Activated CD8-positive, alpha-beta T cell treated with anti-CD3 and anti-CD28 coated beads for 36 hours (primary cell): Measurements from ENCODE around the gene GTF2IRD1. TPM values are rescaled to one million over a fixed set of nuclear protein-coding genes. Genes with fewer than 3 reads are reported as not detected.
"Not testable (repeated sequence)": the region's sequence is repeated elsewhere in the genome, so short reads cannot be mapped to it uniquely, and the experiment has no call there.

Source experiments
- ATAC-seq: fragments of 200-7000 bp; cut with Tn5 transposase; one replicate; pipeline ENCODE4 v1.10.0; 2021; ENCODE audit warnings: mild to moderate bottlenecking, moderate library complexity
- CTCF ChIA-PET: fragments of 350-600 bp; sonication (Branson Sonifier 250); formaldehyde crosslinking; loops from one replicate; lab custom pipeline; 2021; ENCODE audit warnings: antibody characterized with exemption; lab: Charles Lee
- POLR2A ChIA-PET: fragments of 350-600 bp; sonication (Branson Sonifier 250); formaldehyde crosslinking; loops from one replicate; lab custom pipeline; 2021; ENCODE audit warnings: antibody characterized with exemption; lab: Charles Lee
- DNase-seq: peaks from one replicate; pipeline ENCODE4 v3.0.0-alpha.2; 2020
- H3K27ac Mint-ChIP-seq: one replicate; pipeline ENCODE4 v1.8.0; 2021; ENCODE audit warnings: mild to moderate bottlenecking, mixed read lengths
- H3K27me3 Mint-ChIP-seq: one replicate; pipeline ENCODE4 v1.8.0; 2021; ENCODE audit warnings: mixed read lengths
- H3K36me3 Mint-ChIP-seq: one replicate; pipeline ENCODE4 v1.8.0; 2021; ENCODE audit warnings: low read depth, mixed read lengths
- H3K4me1 Mint-ChIP-seq: one replicate; pipeline ENCODE4 v1.8.0; 2021; ENCODE audit warnings: low read depth, mixed read lengths
- H3K4me3 Mint-ChIP-seq: one replicate; pipeline ENCODE4 v1.8.0; 2021; ENCODE audit warnings: mild to moderate bottlenecking, moderate library complexity, mixed read lengths
- H3K9me3 Mint-ChIP-seq: one replicate; pipeline ENCODE4 v1.8.0; 2021; ENCODE audit warnings: mixed read lengths
- intact Hi-C: fragments of 100-400 bp; cut with micrococcal nuclease; formaldehyde crosslinking; loops from one replicate; pipeline ENCODE4 v1.10.0; 2022
- total RNA-seq, 2 experiments: library from RNA; stranded (reverse); gene quantifications; one replicate each; pipeline ENCODE4 v1.2.3, GENCODE V29; 2021
- TF ChIP-seq, protein P1 (sequence below): fragments of 200-600 bp; IDR thresholded peaks from one replicate; pipeline ENCODE4 v1.8.0; 2022; ENCODE audit warnings: antibody characterized with exemption, mild to moderate bottlenecking

The GTF2IRD1 gene
- total RNA-seq, 2 experiments from 2014 or later = 1.2 to 1.4 TPM

DNA sequence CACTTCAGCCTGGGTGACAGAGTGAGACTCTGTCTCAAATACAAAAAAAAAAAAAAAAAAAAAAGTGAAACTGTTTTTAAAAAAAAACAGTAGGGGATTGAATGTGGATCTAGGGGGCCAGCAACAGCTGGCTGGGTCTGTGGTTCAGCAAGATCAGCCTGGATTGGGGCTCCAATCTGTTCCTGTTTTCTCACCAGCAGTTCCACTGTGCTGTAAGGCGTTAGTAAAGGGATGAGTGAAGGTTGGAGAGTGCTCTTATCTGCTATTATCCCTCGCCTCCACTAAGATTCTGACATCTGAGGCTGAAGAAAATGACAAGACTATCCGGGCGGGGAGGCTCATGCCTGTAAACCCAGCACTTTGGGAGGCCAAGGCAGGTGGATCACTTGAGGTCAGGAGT is 41.6 kb upstream of the GTF2IRD1 start:
- ATAC-seq (no peak), DNase-seq (no peak)
- H3K27ac Mint-ChIP-seq = no peak overlapping the region
- POLR2A ChIA-PET = no interaction called here
- H3K4me3 Mint-ChIP-seq = no peak overlapping the region
- intact Hi-C loops = no loop called here
- H3K4me1 Mint-ChIP-seq = no peaks in the 10 kb centered on the region
- H3K9me3 Mint-ChIP-seq = no peaks in the 10 kb centered on the region
- TF ChIP-seq, protein P1, sequence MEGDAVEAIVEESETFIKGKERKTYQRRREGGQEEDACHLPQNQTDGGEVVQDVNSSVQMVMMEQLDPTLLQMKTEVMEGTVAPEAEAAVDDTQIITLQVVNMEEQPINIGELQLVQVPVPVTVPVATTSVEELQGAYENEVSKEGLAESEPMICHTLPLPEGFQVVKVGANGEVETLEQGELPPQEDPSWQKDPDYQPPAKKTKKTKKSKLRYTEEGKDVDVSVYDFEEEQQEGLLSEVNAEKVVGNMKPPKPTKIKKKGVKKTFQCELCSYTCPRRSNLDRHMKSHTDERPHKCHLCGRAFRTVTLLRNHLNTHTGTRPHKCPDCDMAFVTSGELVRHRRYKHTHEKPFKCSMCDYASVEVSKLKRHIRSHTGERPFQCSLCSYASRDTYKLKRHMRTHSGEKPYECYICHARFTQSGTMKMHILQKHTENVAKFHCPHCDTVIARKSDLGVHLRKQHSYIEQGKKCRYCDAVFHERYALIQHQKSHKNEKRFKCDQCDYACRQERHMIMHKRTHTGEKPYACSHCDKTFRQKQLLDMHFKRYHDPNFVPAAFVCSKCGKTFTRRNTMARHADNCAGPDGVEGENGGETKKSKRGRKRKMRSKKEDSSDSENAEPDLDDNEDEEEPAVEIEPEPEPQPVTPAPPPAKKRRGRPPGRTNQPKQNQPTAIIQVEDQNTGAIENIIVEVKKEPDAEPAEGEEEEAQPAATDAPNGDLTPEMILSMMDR = no peak
- H3K27me3 Mint-ChIP-seq = peaks cover 1% of the 10 kb centered on the region
- H3K36me3 Mint-ChIP-seq = no peaks in the 10 kb centered on the region
- CTCF ChIA-PET = interaction anchor here (4.9 kb wide), 1 partner anchor 11 kb away, joined by 30 read pairs; no protein-coding TSS in a partner anchor

DNA sequence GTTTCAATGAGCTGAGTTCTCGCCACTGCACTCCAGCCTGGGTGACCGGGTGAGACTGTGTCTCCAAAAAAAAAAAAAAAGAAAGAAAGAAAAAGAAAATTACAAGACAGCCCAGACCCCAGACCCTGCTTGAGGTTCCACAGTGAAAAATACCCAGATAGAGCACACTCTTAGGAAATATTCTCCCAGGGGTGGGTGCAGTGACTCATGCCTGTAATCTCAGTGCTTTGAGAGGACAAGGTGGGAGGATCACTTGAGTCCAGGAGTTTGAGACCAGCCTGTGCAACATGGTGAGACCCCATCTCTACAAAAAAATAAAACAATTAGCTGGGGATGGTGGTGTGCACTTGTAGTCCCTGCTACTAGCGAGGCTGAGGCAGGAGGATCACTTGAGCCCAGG is 41.1 kb upstream of the GTF2IRD1 start:
- H3K27ac Mint-ChIP-seq = no peak overlapping the region
- H3K4me3 Mint-ChIP-seq = no peak overlapping the region
- no peaks in the 10 kb centered on the region for H3K9me3 Mint-ChIP-seq
- no peaks in the 10 kb centered on the region for H3K36me3 Mint-ChIP-seq
- POLR2A ChIA-PET = interaction anchor here (0.6 kb wide), 1 partner anchor 398 kb away, joined by 3 read pairs; no protein-coding TSS in a partner anchor
- no peak for DNase-seq
- TF ChIP-seq, protein P1 = no peak
- CTCF ChIA-PET = interaction anchor here (0.7 to 4.9 kb wide), 4 partner anchors 11 to 206 kb away, joined by 3 to 30 read pairs (median 7); no protein-coding TSS in a partner anchor
- H3K4me1 Mint-ChIP-seq = no peaks in the 10 kb centered on the region
- no peak for ATAC-seq
- H3K27me3 Mint-ChIP-seq = peaks cover 1% of the 10 kb centered on the region
- intact Hi-C loops = no loop called here

DNA sequence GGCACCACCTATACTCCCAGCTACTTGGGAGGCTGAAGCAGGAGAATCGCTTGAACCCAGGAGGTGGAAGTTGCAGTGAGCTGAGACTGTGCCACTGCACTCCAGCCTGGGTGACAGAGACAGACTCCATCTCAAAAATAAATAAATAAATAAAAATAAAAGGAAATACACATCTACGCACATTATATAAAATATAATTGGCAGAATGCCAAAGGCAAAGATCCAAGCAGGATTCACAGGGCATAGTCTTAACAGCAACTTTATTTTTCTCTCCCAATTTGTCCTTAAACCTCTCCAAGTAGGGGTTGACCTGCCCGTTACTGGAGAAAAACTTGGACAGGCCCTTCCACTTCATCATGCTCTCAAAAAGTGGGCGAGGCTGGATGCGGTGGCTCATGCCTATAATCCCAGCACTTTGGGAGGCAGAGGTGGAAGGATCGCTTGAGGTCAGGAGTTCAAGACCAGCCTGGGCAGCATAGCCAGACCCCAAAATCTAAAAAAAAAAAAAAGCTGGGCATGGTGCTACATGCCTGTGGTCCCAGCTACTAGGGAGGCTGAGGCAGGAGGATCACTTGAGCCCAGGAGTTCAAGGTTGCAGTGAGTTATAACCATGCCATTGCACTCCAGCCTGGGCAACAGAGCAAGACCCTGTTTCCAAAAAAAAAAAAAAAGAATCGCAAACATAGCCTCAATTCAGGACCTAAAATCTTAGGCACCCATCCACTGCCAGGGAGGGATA is 38.9 kb upstream of the GTF2IRD1 start:
- H3K27me3 Mint-ChIP-seq, POLR2A ChIA-PET, H3K27ac Mint-ChIP-seq, H3K36me3 Mint-ChIP-seq, DNase-seq, ATAC-seq, H3K4me3 Mint-ChIP-seq, CTCF ChIA-PET, H3K4me1 Mint-ChIP-seq, H3K9me3 Mint-ChIP-seq: not testable (repeated sequence)
- intact Hi-C loops = loop anchor here (5.0 kb wide), 2 partner anchors 133 to 153 kb away; no protein-coding TSS in a partner anchor

- no peak overlapping the region for H3K4me3 Mint-ChIP-seq
- POLR2A ChIA-PET = no interaction called here
- intact Hi-C loops = loop anchor here (5.0 kb wide), 2 partner anchors 130 to 150 kb away; no protein-coding TSS in a partner anchor
- H3K36me3 Mint-ChIP-seq = no peaks in the 10 kb centered on the region
- ATAC-seq (peak; percentile 87), DNase-seq (peak; percentile 62)
- CTCF ChIA-PET = interaction anchor here (0.7 to 2.0 kb wide), 17 partner anchors 8 to 199 kb away, joined by 3 to 14 read pairs (median 3); no protein-coding TSS in a partner anchor
- no peaks in the 10 kb centered on the region for H3K9me3 Mint-ChIP-seq
- TF ChIP-seq, protein P1 = peak; percentile 97
- no peak overlapping the region for H3K27ac Mint-ChIP-seq
- no peaks in the 10 kb centered on the region for H3K4me1 Mint-ChIP-seq
- H3K27me3 Mint-ChIP-seq = no peaks in the 10 kb centered on the region
Measured at GRCh38 chr7:74417419-74417971, 36.2 kb upstream of the GTF2IRD1 start.

DNA sequence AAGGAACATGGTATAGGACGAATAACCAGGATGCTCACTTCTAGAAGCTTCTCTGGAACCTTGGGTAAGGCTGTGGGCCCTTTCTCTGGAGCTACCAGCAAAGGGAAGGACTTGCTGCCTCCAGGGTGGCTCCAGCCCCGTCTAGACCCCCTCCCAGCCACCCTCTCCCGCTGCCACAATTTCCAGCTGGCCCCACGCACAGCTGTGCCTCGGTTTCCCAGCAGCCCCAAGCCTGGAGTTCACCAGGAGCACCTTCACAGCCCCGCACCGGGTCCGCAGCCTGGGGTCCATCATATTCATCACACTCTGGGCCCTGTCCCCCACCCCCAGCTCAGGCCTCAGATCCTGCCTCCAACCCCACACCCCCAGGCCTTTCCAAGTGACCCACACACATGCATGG is 35.6 kb upstream of the GTF2IRD1 start:
- Mint-ChIP-seq H3K4me1 (no peaks in the 10 kb centered on the region), H3K27me3 (no peaks in the 10 kb centered on the region), H3K27ac (no peak overlapping the region), H3K9me3 (no peaks in the 10 kb centered on the region), H3K4me3 (no peak overlapping the region), H3K36me3 (no peaks in the 10 kb centered on the region)
- TF ChIP-seq, protein P1 = no peak
- ChIA-PET CTCF (interaction anchor here (0.7 to 2.0 kb wide), 16 partner anchors 8 to 198 kb away, joined by 3 to 14 read pairs (median 4); no protein-coding TSS in a partner anchor), POLR2A (no interaction called here)
- DNase-seq = no peak
- no peak for ATAC-seq
- intact Hi-C loops = loop anchor here (5.0 kb wide), 2 partner anchors 129 to 149 kb away; no protein-coding TSS in a partner anchor
